GM19397 (cell line): ENCODE measurements around the gene IFT27.

ENCODE experiments used
- ATAC-seq: cut with Tn5 transposase; IDR thresholded peaks from one replicate; pipeline ENCODE4 v1.9.1; 2021; ENCODE audit warnings: mild to moderate bottlenecking, moderate library complexity; ENCODE audit not compliant: unreplicated experiment

The IFT27 gene

GRCh38 chr22:36797374-36797773, 21.5 kb upstream of the IFT27 start:
- ATAC-seq: no peak

GRCh38 chr22:36796552-36797175, 20.7 kb upstream of the IFT27 start:
- no peak for ATAC-seq

- no peak for ATAC-seq
These were observed 19.7 kb upstream of the IFT27 start for GRCh38 chr22:36795633-36796032.

- ATAC-seq: no peak
These were observed 14.7 kb upstream of the IFT27 start for GRCh38 chr22:36790648-36791047.

- ATAC-seq: no peak
These were observed 11.5 kb upstream of the IFT27 start for GRCh38 chr22:36787204-36787988.

GRCh38 chr22:36783743-36784142, 7.8 kb upstream of the IFT27 start:
- no peak for ATAC-seq

GRCh38 chr22:36781656-36782627, 6.0 kb upstream of the IFT27 start:
- ATAC-seq: no peak

- ATAC-seq: no peak
These were observed 2.1 kb upstream of the IFT27 start for GRCh38 chr22:36778020-36778419.

- ATAC-seq: no peak
These were observed 803 bp upstream of the IFT27 start for GRCh38 chr22:36776722-36777121.

- no peak for ATAC-seq
These were observed 344 bp downstream of the IFT27 start for GRCh38 chr22:36775586-36775963.

- ATAC-seq: no peak
These were observed 2.0 kb downstream of the IFT27 start for GRCh38 chr22:36773935-36774334.

- ATAC-seq: no peak
These were observed 3.5 kb downstream of the IFT27 start for GRCh38 chr22:36772451-36772850.

- ATAC-seq: no peak
These were observed 4.4 kb downstream of the IFT27 start for GRCh38 chr22:36771356-36772063.

- ATAC-seq: no peak
These were observed 5.2 kb downstream of the IFT27 start for GRCh38 chr22:36770513-36771231.

GRCh38 chr22:36769541-36770512, 6.1 kb downstream of the IFT27 start:
- no peak for ATAC-seq

GRCh38 chr22:36768616-36769015, 7.3 kb downstream of the IFT27 start:
- no peak for ATAC-seq

GRCh38 chr22:36768141-36768540, 7.8 kb downstream of the IFT27 start:
- no peak for ATAC-seq

- ATAC-seq: no peak
These were observed 8.7 kb downstream of the IFT27 start for GRCh38 chr22:36767035-36767775.
